ENCODE measurements around the gene ESPN. TPM values are rescaled to one million over a fixed set of nuclear protein-coding genes. Genes with fewer than 3 reads are reported as not detected.
A peak's percentile ranks its signal among the peaks of the same experiment; 100 is the strongest.

ESPN gene
- total RNA-seq, 1 experiment from 2014 or later: 53.1 TPM

GRCh38 chr1:6483761-6484117 is 59.2 kb downstream of the ESPN start:
- no peak overlapping the region for H3K27ac ChIP-seq (ENCODE audit: insufficient read length, low read depth, low read length)
- no peak overlapping the region for H3K27ac Mint-ChIP-seq
- peaks cover 5% of the 10 kb centered on the region for H3K23me2 ChIP-seq (ENCODE audit: insufficient read length, low read depth, low read length, poor library complexity, severe bottlenecking)

More at GRCh38 chr1:6483761-6484117, 59.2 kb downstream of the ESPN start:
- Mint-ChIP-seq H3K36me3 (ENCODE audit: insufficient read depth in 1 of 3, low read depth in 3 of 3) (peaks cover 0 to 3% (median 3%) of the 10 kb centered on the region in 3 experiments; a peak in 3 of 7 replicates), H3K9me3 (no peaks in the 10 kb centered on the region; a peak in 1 of 5 replicates), H3K27me3 (ENCODE audit: low read depth) (peaks cover 5% of the 10 kb centered on the region), H3K4me3 (peak overlapping the region; percentile 75 to 87; a peak in 3 of 5 replicates), H3K4me1 (peaks cover 14 to 20% of the 10 kb centered on the region in 2 experiments)
- no peak overlapping the region for H3K56ac ChIP-seq (ENCODE audit: insufficient read length, low read depth, low read length)
- no peak overlapping the region for H3K23ac ChIP-seq (ENCODE audit: insufficient read length, low read depth, low read length)
- no peak for DNase-seq
- no peak overlapping the region for H3K4me2 ChIP-seq (ENCODE audit: insufficient read depth, insufficient read length, low read length)
- H2BK5ac ChIP-seq (ENCODE audit: insufficient read length, low read length): no peak overlapping the region
- H4K8ac ChIP-seq (replicated peaks; ENCODE audit: insufficient read length, low read depth, low read length): no peak overlapping the region
- H3K18ac ChIP-seq (ENCODE audit: insufficient read length, low read depth, low read length): no peak overlapping the region
- no peaks in the 10 kb centered on the region for H3K79me1 ChIP-seq (ENCODE audit: insufficient read depth, low read depth, low read length, poor library complexity, severe bottlenecking)
- H4K91ac ChIP-seq (ENCODE audit: insufficient read length, low read depth, low read length): no peak overlapping the region
- no peak overlapping the region for H2BK120ac ChIP-seq (ENCODE audit: low read depth, low read length, poor library complexity, severe bottlenecking)
- no peak overlapping the region for H3K4ac ChIP-seq (ENCODE audit: low read depth, low read length)
- no peak overlapping the region for H3K14ac ChIP-seq (ENCODE audit: insufficient read depth, low read length)
- H2BK12ac ChIP-seq (ENCODE audit: insufficient read length, low read depth, low read length): no peak overlapping the region
- no peak overlapping the region for H2BK20ac ChIP-seq (ENCODE audit: low read depth, low read length, poor library complexity, severe bottlenecking)
- WGBS (ENCODE audit: extremely low coverage, insufficient read length, low lambda C conversion rate): no CpG with 5 or more reads among the region's 7 CpGs
- H2BK15ac ChIP-seq (ENCODE audit: low read depth, low read length): no peak overlapping the region
- 0 out of 2 replicates have a peak, but pooled peaks cover 1% of the 10 kb centered on the region for H3K79me2 ChIP-seq (ENCODE audit: insufficient read depth, low read length)
- H2AK5ac ChIP-seq (ENCODE audit: insufficient read length, low read length): no peak overlapping the region
- TF ChIP-seq CTCF (conservative IDR thresholded peaks at IDR 0.05): no peak
- H3K4me1 ChIP-seq (ENCODE audit: insufficient read depth, low read length): no peaks in the 10 kb centered on the region
- no peak overlapping the region for H3T11ph ChIP-seq (ENCODE audit: low read length)
- no peak overlapping the region for H2AFZ ChIP-seq (ENCODE audit: low read length)
- no peaks in the 10 kb centered on the region for H3K27me3 ChIP-seq (ENCODE audit: insufficient read depth, low read length)
- H4K20me1 ChIP-seq (ENCODE audit: control insufficient read depth, insufficient read depth, insufficient read length): no peaks in the 10 kb centered on the region
- H3K9me3 ChIP-seq (ENCODE audit: control insufficient read depth, low read depth, low read length): no peaks in the 10 kb centered on the region
- no peak overlapping the region for H4K5ac ChIP-seq (ENCODE audit: insufficient read length, low read depth, low read length)
- H3K9ac ChIP-seq (ENCODE audit: extremely low read depth, insufficient read length, low read length): no peak overlapping the region
